Ishikawa (cell line): ENCODE data around the gene SLC8A1.

Source experiments
- CEBPB ChIP-seq: IDR thresholded peaks from 2 replicates; pipeline ENCODE4 v1.6.1; 2012
- CREB1 ChIP-seq: IDR thresholded peaks from 2 replicates; pipeline ENCODE4 v1.6.1; 2012; ENCODE audit warnings: low read depth
- EP300 ChIP-seq: IDR thresholded peaks from 2 replicates; pipeline ENCODE4 v1.6.1; 2012; ENCODE audit warnings: borderline replicate concordance
- FOXM1 ChIP-seq: IDR thresholded peaks from 2 replicates; pipeline ENCODE4 v1.6.1; 2012; ENCODE audit warnings: low read depth, borderline replicate concordance
- MAX ChIP-seq: IDR thresholded peaks from 2 replicates; pipeline ENCODE4 v1.6.1; 2012
- NFIC ChIP-seq: IDR thresholded peaks from 2 replicates; pipeline ENCODE4 v1.6.1; 2012
- RAD21 ChIP-seq: IDR thresholded peaks from 2 replicates; pipeline ENCODE4 v1.6.1; 2012; ENCODE audit warnings: low read depth
- REST ChIP-seq: IDR thresholded peaks from 2 replicates; pipeline ENCODE4 v1.6.1; 2012; ENCODE audit warnings: low read depth, mild to moderate bottlenecking
- ZBTB7A ChIP-seq: IDR thresholded peaks from 2 replicates; pipeline ENCODE4 v1.6.1; 2012; ENCODE audit warnings: low read depth

GRCh38 chr2:40228310-40228709 is 223.6 kb downstream of the SLC8A1 start:
- TF ChIP-seq ZBTB7A (no peak), CREB1 (no peak), RAD21 (no peak), NFIC (no peak), MAX (no peak), CEBPB (no peak), REST (no peak), FOXM1 (no peak), EP300 (no peak)
